ENCODE data around the gene STK36.

Gene STK36

GRCh38 chr2:218743068-218743467 is 71.2 kb downstream of the STK36 start:
- DNase-seq (ENCODE audit: low read depth, low spot score): no peak
- H3K4me3 ChIP-seq (ENCODE audit: low read length): no peak overlapping the region

- DNase-seq (ENCODE audit: low read depth, low spot score): no peak
Observed at GRCh38 chr2:218744615-218745014, 72.7 kb downstream of the STK36 start.

GRCh38 chr2:218745160-218745558 is 73.3 kb downstream of the STK36 start:
- no peak overlapping the region for H3K4me3 ChIP-seq (ENCODE audit: low read length)
- no peak for DNase-seq (ENCODE audit: low read depth, low spot score)

More at GRCh38 chr2:218744615-218745014, 72.7 kb downstream of the STK36 start:
- H3K4me3 ChIP-seq (ENCODE audit: low read length): no peak overlapping the region

- no peak for DNase-seq (ENCODE audit: low read depth, low spot score)
- H3K4me3 ChIP-seq (ENCODE audit: low read length): no peak overlapping the region
Observed at GRCh38 chr2:218745559-218746469, 73.9 kb downstream of the STK36 start.

GRCh38 chr2:218746470-218746795 is 74.5 kb downstream of the STK36 start:
- no peak for DNase-seq (ENCODE audit: low read depth, low spot score)
- H3K4me3 ChIP-seq (ENCODE audit: low read length): no peak overlapping the region

GRCh38 chr2:218746960-218747359 is 75.1 kb downstream of the STK36 start:
- H3K4me3 ChIP-seq (ENCODE audit: low read length): no peak overlapping the region
- DNase-seq (ENCODE audit: low read depth, low spot score): no peak

GRCh38 chr2:218748741-218749441 is 77.0 kb downstream of the STK36 start:
- H3K4me3 ChIP-seq (ENCODE audit: low read length): no peak overlapping the region
- no peak for DNase-seq (ENCODE audit: low read depth, low spot score)
